Activated T-cell treated with anti-CD3 and anti-CD28 coated beads, Interleukin-2, amount 50 U/mL, for 24 hours (primary cell): ENCODE measurements around the gene UBE2D2.
"Not testable (repeated sequence)": the region's sequence is repeated elsewhere in the genome, so short reads cannot be mapped to it uniquely, and the experiment has no call there.

Source experiments
- DNase-seq: peaks from one replicate; pipeline ENCODE4 v3.0.0-alpha.2; 2020
- H3K27ac Mint-ChIP-seq: 2 replicates; pipeline ENCODE4 v1.8.0; 2020; ENCODE audit warnings: mild to moderate bottlenecking, mixed read lengths
- H3K27me3 Mint-ChIP-seq: 2 replicates; pipeline ENCODE4 v1.8.0; 2020; ENCODE audit warnings: mixed read lengths
- H3K36me3 Mint-ChIP-seq: 2 replicates; pipeline ENCODE4 v1.8.0; 2020; ENCODE audit warnings: low read depth, mixed read lengths
- H3K4me1 Mint-ChIP-seq: 2 replicates; pipeline ENCODE4 v1.8.0; 2020; ENCODE audit warnings: low read depth, mixed read lengths
- H3K4me3 Mint-ChIP-seq: 2 replicates; pipeline ENCODE4 v1.8.0; 2020; ENCODE audit warnings: mild to moderate bottlenecking, moderate library complexity, mixed read lengths
- H3K9me3 Mint-ChIP-seq: 2 replicates; pipeline ENCODE4 v1.8.0; 2020; ENCODE audit warnings: mixed read lengths

The UBE2D2 gene

DNA sequence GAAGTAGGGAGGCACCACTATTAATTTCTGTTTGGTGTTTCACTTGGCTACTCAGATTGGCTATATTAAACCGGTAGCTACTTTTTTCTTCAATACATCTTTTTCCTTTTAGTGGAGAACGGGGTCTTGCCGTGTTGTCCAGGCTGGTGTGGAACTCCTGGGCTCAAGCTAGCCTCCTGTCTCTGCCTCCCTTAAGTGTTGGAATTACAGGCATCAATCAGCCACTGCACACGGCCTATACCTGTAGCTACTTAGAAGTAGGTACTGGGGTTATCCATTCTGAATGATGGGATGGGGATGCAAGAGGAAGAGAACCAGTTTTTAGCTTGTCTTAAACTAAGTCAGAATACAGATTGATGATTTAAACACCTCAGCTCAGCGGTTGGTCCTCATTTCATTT, 1.7 kb downstream of the UBE2D2 start:
- no peaks in the 10 kb centered on the region for H3K27me3 Mint-ChIP-seq
- H3K9me3 Mint-ChIP-seq: no peaks in the 10 kb centered on the region
- peak overlapping the region; percentile 98 for H3K27ac Mint-ChIP-seq
- peak overlapping the region; percentile 99 for H3K4me3 Mint-ChIP-seq
- no peak for DNase-seq
- peaks cover 45% of the 10 kb centered on the region for H3K4me1 Mint-ChIP-seq
- peaks cover 63% of the 10 kb centered on the region for H3K36me3 Mint-ChIP-seq

GRCh38 chr5:139565411-139566305, 4.5 kb downstream of the UBE2D2 start:
- Mint-ChIP-seq H3K27me3 (no peaks in the 10 kb centered on the region), H3K4me3 (peak overlapping the region; percentile 99), H3K9me3 (no peaks in the 10 kb centered on the region), H3K27ac (peak overlapping the region; percentile 98), H3K4me1 (peaks cover 63% of the 10 kb centered on the region), H3K36me3 (peaks cover 89% of the 10 kb centered on the region)
- peak; percentile 42 for DNase-seq

DNA sequence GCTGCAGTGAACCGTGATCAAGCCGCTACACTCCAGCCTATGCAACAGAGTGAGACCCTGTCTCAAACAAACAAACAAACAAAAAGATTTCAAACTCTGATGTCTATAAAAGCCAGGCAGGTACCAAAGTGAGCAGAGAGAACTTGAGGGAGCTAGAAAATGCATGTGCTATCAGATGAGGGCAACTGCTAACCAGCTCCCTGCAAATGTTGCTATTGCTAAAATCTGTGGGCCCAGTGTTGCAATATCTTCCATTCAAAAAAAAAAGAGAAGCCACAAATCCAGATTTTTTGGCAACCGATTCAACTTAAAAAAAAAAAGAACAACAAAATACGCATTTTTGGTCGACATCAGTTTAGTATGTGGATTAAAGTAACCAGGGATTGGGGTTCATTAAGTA, 5.5 kb downstream of the UBE2D2 start:
- Mint-ChIP-seq H3K36me3 (peaks cover 93% of the 10 kb centered on the region), H3K9me3 (no peaks in the 10 kb centered on the region), H3K4me3 (peak overlapping the region; percentile 99)

GRCh38 chr5:139569270-139569955, 8.3 kb downstream of the UBE2D2 start:
- peaks cover 82% of the 10 kb centered on the region for H3K36me3 Mint-ChIP-seq

More for the DNA sequence above, 5.5 kb downstream of the UBE2D2 start:
- Mint-ChIP-seq H3K4me1 (peaks cover 68% of the 10 kb centered on the region), H3K27ac (peak overlapping the region; percentile 98), H3K27me3 (no peaks in the 10 kb centered on the region)
- no peak for DNase-seq

GRCh38 chr5:139571543-139571942, 10.4 kb downstream of the UBE2D2 start:
- Mint-ChIP-seq H3K4me3 (no peak overlapping the region), H3K27ac (peak overlapping the region; percentile 83), H3K36me3 (peaks cover 74% of the 10 kb centered on the region), H3K9me3 (no peaks in the 10 kb centered on the region), H3K27me3 (no peaks in the 10 kb centered on the region), H3K4me1 (peaks cover 78% of the 10 kb centered on the region)
- DNase-seq: no peak

More at GRCh38 chr5:139569270-139569955, 8.3 kb downstream of the UBE2D2 start:
- peak overlapping the region; percentile 3 for H3K4me3 Mint-ChIP-seq
- no peaks in the 10 kb centered on the region for H3K27me3 Mint-ChIP-seq
- H3K4me1 Mint-ChIP-seq: peaks cover 78% of the 10 kb centered on the region
- DNase-seq: no peak
- H3K9me3 Mint-ChIP-seq: no peaks in the 10 kb centered on the region
- H3K27ac Mint-ChIP-seq: peak overlapping the region; percentile 83

DNA sequence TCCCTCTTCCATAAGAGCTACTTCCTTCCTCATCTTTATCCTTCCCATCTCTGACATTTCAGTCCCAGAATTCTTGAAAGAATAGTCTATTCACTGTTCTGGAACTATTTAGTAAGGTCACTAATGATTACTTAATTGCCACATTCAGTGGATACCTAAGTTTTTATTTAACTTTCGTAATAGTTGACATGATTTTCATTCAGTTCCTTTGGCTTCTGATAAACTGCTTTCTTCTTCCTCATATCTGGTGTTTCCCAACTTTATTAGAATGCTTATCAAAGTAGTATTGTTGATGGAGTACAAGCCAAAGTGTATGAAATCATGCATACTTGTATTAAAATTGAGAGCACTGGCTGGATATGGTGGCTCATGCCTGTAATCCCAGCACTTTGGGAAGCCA, 10.8 kb downstream of the UBE2D2 start:
- Mint-ChIP-seq H3K4me1 (peaks cover 79% of the 10 kb centered on the region), H3K36me3 (peaks cover 74% of the 10 kb centered on the region), H3K9me3 (no peaks in the 10 kb centered on the region), H3K27ac (peak overlapping the region; percentile 83), H3K27me3 (no peaks in the 10 kb centered on the region), H3K4me3 (no peak overlapping the region)
- DNase-seq: no peak

- Mint-ChIP-seq H3K27ac (peak overlapping the region; percentile 82), H3K27me3 (no peaks in the 10 kb centered on the region), H3K36me3 (peaks cover 59% of the 10 kb centered on the region), H3K4me1 (peaks cover 79% of the 10 kb centered on the region), H3K9me3 (no peaks in the 10 kb centered on the region), H3K4me3 (no peak overlapping the region)
- no peak for DNase-seq
These were observed 13.6 kb downstream of the UBE2D2 start for GRCh38 chr5:139574641-139575312.

- Mint-ChIP-seq H3K27ac (peak overlapping the region; percentile 94), H3K4me1 (peaks cover 77% of the 10 kb centered on the region), H3K27me3 (no peaks in the 10 kb centered on the region), H3K36me3 (peaks cover 58% of the 10 kb centered on the region), H3K9me3 (no peaks in the 10 kb centered on the region), H3K4me3 (peak overlapping the region; percentile 54)
- DNase-seq: no peak
These were observed 14.1 kb downstream of the UBE2D2 start for GRCh38 chr5:139575313-139575646.

- H3K4me1 Mint-ChIP-seq: peaks cover 77% of the 10 kb centered on the region
- peaks cover 57% of the 10 kb centered on the region for H3K36me3 Mint-ChIP-seq
- DNase-seq: no peak
- H3K27ac Mint-ChIP-seq: peak overlapping the region; percentile 94
- peak overlapping the region; percentile 54 for H3K4me3 Mint-ChIP-seq
- H3K9me3 Mint-ChIP-seq: no peaks in the 10 kb centered on the region
- no peaks in the 10 kb centered on the region for H3K27me3 Mint-ChIP-seq
These were observed 14.6 kb downstream of the UBE2D2 start for GRCh38 chr5:139575751-139576150.

- Mint-ChIP-seq H3K36me3 (peaks cover 56% of the 10 kb centered on the region), H3K4me1 (peaks cover 72% of the 10 kb centered on the region), H3K4me3 (peak overlapping the region; percentile 36), H3K27me3 (no peaks in the 10 kb centered on the region), H3K9me3 (no peaks in the 10 kb centered on the region), H3K27ac (peak overlapping the region; percentile 94)
- no peak for DNase-seq
These were observed 16.7 kb downstream of the UBE2D2 start for GRCh38 chr5:139577689-139578290.

DNA sequence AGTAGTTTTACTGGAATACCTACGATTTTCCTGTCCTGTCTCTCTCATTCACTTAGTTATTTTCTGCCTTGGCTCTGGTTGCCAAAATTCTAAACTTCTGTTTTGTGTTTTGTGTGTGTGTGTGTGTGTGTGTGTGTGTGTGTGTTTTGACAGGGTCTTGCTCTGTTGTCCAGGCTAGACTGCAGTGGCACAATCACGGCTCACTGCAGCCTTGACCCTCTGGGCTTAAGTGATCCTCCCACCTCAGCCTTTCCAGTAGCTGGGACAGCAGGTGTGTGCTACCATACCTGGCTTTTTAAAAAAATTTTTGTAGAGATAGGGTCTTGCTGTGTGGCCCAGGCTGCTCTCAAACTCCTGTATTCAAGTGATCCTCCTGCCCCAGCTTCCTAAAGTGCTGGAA, 17.2 kb downstream of the UBE2D2 start:
- Mint-ChIP-seq H3K4me1 (peaks cover 75% of the 10 kb centered on the region), H3K36me3 (peaks cover 59% of the 10 kb centered on the region), H3K27me3 (no peaks in the 10 kb centered on the region), H3K4me3 (no peak overlapping the region), H3K27ac (peak overlapping the region; percentile 94), H3K9me3 (no peaks in the 10 kb centered on the region)
- no peak for DNase-seq

DNA sequence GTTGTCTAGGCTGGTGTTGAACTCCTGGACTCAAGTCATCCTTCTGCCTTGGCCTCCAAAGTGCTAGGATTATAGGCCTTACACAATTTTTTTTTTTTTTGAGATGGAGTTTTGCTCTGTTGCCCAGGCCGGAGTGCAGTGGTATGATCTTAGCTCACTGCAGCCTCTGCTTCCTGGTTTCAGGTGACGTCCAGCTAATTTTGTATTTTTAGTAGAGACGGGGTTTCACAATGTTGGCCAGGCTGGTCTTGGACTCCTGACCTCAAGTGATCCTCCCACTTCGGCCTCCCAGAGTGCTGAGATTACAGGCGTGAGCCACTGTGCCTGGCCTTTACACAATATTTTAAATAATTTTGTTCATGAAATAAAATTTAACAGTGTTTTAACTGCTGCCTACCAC, 21.0 kb downstream of the UBE2D2 start:
- peaks cover 72% of the 10 kb centered on the region for H3K4me1 Mint-ChIP-seq
- H3K36me3 Mint-ChIP-seq: peaks cover 63% of the 10 kb centered on the region
- DNase-seq, H3K4me3 Mint-ChIP-seq, H3K27ac Mint-ChIP-seq, H3K27me3 Mint-ChIP-seq, H3K9me3 Mint-ChIP-seq: not testable (repeated sequence)

- Mint-ChIP-seq H3K36me3 (peaks cover 72% of the 10 kb centered on the region), H3K4me1 (peaks cover 73% of the 10 kb centered on the region), H3K27ac (peak overlapping the region; percentile 86), H3K9me3 (no peaks in the 10 kb centered on the region), H3K27me3 (no peaks in the 10 kb centered on the region), H3K4me3 (no peak overlapping the region)
- DNase-seq: no peak
These were observed 23.0 kb downstream of the UBE2D2 start for GRCh38 chr5:139584137-139584536.

DNA sequence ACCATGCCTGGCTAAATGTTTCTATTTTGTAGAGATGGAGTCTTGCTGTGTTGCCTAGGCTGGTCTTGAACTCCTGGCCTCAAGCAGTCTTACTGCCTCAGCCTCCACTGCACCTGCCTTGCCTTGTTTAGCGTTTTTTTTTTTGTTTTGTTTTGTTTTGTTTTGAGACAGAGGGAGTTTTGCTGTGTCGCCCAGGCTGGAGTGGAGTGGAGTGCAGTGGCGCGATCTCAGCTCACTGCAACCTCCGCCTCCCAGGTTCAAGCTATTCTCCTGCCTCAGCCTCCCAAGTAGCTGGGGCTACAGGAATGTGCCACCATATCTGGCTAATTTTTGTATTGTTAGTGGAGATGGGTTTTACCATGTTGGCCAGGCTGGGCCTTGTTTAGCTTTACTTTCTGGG, 27.0 kb downstream of the UBE2D2 start:
- peaks cover 66% of the 10 kb centered on the region for H3K36me3 Mint-ChIP-seq
- H3K4me3 Mint-ChIP-seq, H3K27me3 Mint-ChIP-seq, DNase-seq, H3K9me3 Mint-ChIP-seq: not testable (repeated sequence)
- H3K4me1 Mint-ChIP-seq: peaks cover 72% of the 10 kb centered on the region
- H3K27ac Mint-ChIP-seq: peak overlapping the region; percentile 83
